Thoracic aorta (tissue), 2 donors: ENCODE data around the gene GFY. TPM values are rescaled to one million over a fixed set of nuclear protein-coding genes. Genes with fewer than 3 reads are reported as not detected.

Experiments used
- ATAC-seq: fragments of 150-250 bp; one replicate; pipeline ENCODE4 v1.8.0; 2017; ENCODE audit warnings: low read depth; ENCODE audit not compliant: insufficient number of reproducible peaks, low FRiP score
- DNase-seq: peaks from one replicate; pipeline ENCODE4 v3.0.0-alpha.2; 2020; ENCODE audit warnings: low spot score
- H3K27ac ChIP-seq, 2 donors: fragments of 200-600 bp; sonication (generic); 1 replicate in 1 of 2; 2 replicates in 1 of 2; pipeline ENCODE4 v1.5.1; 2016; ENCODE audit warnings: mild to moderate bottlenecking in 2 of 2, moderate library complexity in 2 of 2
- H3K27me3 ChIP-seq: fragments of 200-600 bp; sonication (generic); replicated peaks from 2 replicates; pipeline ENCODE4 v1.6.0; 2016; ENCODE audit warnings: mild to moderate bottlenecking; ENCODE audit not compliant: insufficient read depth
- H3K36me3 ChIP-seq: fragments of 200-600 bp; sonication (generic); one replicate; pipeline ENCODE4 v1.5.1; 2016
- H3K4me1 ChIP-seq, 2 donors: fragments of 200-600 bp; sonication (generic); 1 replicate in 1 of 2; 2 replicates in 1 of 2; pipeline versions ENCODE4 v1.5.1 to v1.6.0; 2016; ENCODE audit warnings: low read depth in 2 of 2, mild to moderate bottlenecking in 1 of 2; ENCODE audit not compliant: control insufficient read depth in 1 of 2
- H3K4me3 ChIP-seq: fragments of 200-600 bp; sonication (generic); 2 replicates; pipeline ENCODE4 v1.5.1; 2016; ENCODE audit warnings: mild to moderate bottlenecking
- H3K9me3 ChIP-seq: fragments of 200-600 bp; sonication (generic); 2 replicates; pipeline ENCODE4 v1.5.1; 2016
- CTCF ChIP-seq: fragments of 200-600 bp; sonication (generic); IDR thresholded peaks from one replicate; pipeline ENCODE4 v1.5.1; 2019; ENCODE audit warnings: antibody characterized with exemption
- total RNA-seq, 2 donors: library from RNA; depleted of rRNA; stranded (reverse); fragments of >200 nt; gene quantifications; one replicate each; pipeline versions ENCODE4 v1.1.0 to v1.2.3, GENCODE V29; 2016

GFY gene
- total RNA-seq, 2 donors from 2014 or later, result not detected

DNA sequence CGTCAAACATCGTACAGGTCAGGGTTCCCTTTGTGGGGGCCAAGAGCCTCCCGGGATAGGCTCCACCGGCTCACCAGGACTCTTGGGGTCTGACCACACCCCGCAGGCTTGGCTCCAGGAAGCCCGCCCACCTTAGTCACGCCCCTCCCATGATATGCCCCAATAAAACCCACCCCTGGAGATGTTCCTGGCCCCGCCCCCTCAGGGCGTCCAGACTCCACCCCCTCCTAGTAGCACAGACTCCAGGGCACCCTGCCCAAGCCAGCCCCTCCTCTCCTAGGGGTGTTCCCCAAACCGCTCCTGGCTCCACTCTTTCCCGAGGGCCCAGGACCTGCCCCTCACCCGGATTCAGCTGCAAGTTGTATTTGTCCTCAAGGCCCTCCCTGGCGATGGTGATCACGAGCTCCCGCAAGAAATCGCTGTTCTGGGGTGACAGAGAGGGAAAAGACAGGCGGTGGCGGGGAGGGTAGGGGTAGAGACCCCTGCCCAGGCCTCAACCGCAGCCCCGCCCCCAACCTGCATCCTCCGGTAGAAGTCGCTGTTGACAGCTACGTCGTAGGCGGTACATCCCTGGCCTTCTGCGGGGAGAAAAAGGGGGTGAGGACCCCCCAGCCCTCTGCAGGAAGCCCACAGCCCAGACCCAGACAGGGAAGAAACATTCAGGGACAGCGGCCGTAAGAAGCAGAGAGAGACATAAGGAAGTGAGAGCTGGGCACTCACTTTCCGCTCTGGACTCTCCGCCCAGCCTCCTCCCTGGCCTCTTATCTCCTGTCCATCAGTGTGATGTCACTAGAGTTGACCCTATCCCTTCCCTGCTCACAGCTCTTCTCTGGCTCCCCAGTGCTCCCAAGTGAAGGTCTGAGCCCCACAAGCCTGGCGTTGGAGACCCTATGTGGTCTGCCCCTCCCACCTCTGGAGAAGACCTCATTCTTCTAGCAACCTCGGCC is 22.6 kb downstream of the GFY start:
- H3K27ac ChIP-seq, result no peak overlapping the region
- H3K27me3 ChIP-seq, result no peaks in the 10 kb centered on the region
- H3K4me1 ChIP-seq, result peaks cover 0 to 3% of the 10 kb centered on the region in 2 donors
- H3K9me3 ChIP-seq, result no peaks in the 10 kb centered on the region
- TF ChIP-seq CTCF, result no peak
- H3K36me3 ChIP-seq, result no peaks in the 10 kb centered on the region
- H3K4me3 ChIP-seq, result no peak overlapping the region
- no peak for DNase-seq
- no peak for ATAC-seq

DNA sequence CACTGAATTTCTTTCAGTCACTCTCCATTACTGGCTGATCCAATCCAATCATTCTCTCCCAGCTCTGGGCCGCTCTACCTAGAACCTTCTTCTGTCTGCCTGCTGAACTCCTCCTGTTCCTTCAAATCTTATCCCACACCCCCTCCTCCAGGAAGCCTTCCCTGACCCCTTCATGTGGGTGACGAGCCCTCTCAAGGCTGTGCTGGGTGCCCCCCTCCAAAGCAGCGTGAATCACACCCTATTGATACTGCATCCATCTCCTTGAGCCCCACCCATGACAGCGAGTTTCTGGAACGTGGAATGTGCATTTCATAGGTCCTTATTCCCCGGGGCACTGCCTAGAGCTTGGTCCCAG is 23.2 kb downstream of the GFY start:
- Histone ChIP-seq H3K27me3 (no peaks in the 10 kb centered on the region), H3K27ac (no peak overlapping the region), H3K9me3 (no peaks in the 10 kb centered on the region), H3K4me3 (no peak overlapping the region), H3K36me3 (no peaks in the 10 kb centered on the region), H3K4me1 (peaks cover 0 to 3% of the 10 kb centered on the region in 2 donors)
- no peak for ATAC-seq
- no peak for DNase-seq
- TF ChIP-seq CTCF, result no peak

- no peaks in the 10 kb centered on the region for H3K27me3 ChIP-seq
- H3K27ac ChIP-seq, result no peak overlapping the region
- H3K36me3 ChIP-seq, result no peaks in the 10 kb centered on the region
- no peak for ATAC-seq
- peaks cover 8 to 9% of the 10 kb centered on the region in 2 donors for H3K4me1 ChIP-seq
- no peak for DNase-seq
- H3K4me3 ChIP-seq, result peak overlapping the region; percentile 73
- no peak for TF ChIP-seq CTCF
- H3K9me3 ChIP-seq, result no peaks in the 10 kb centered on the region
Measured at GRCh38 chr19:49450405-49450804, 25.2 kb downstream of the GFY start.

- peaks cover 8 to 9% of the 10 kb centered on the region in 2 donors for H3K4me1 ChIP-seq
Measured at GRCh38 chr19:49451430-49452181, 26.4 kb downstream of the GFY start, which contains the start of gene PIH1D1. PIH1D1 (minus strand) TSS chr19:49451814; CDS start chr19:49451574, 240 bp downstream.

More at GRCh38 chr19:49451430-49452181, 26.4 kb downstream of the GFY start, which contains the start of gene PIH1D1:
- peak; percentile 84 for ATAC-seq
- TF ChIP-seq CTCF, result no peak
- H3K4me3 ChIP-seq, result peak within 1 kb of the TSS; percentile 73
- DNase-seq, result peak; percentile 99
- no peaks in the 10 kb centered on the region for H3K9me3 ChIP-seq
- no peaks in the 10 kb centered on the region for H3K27me3 ChIP-seq
- H3K36me3 ChIP-seq, result no peaks in the 10 kb centered on the region
- peak within 1 kb of the TSS; percentile 94 to 97 for H3K27ac ChIP-seq
